WI38 (cell line): ENCODE measurements around the gene USP34.

ENCODE experiments used
- H3K4me3 ChIP-seq: 2 replicates; pipeline ENCODE4 v1.5.1; 2011; ENCODE audit warnings: low read depth, mild to moderate bottlenecking, control low read depth, low read length
- CTCF ChIP-seq: IDR thresholded peaks from 2 replicates; pipeline ENCODE4 v1.5.1; 2012; ENCODE audit warnings: low read depth, mild to moderate bottlenecking, control low read depth, low read length

Gene USP34

GRCh38 chr2:61363580-61363979 is 107.3 kb downstream of the USP34 start:
- no peak overlapping the region for H3K4me3 ChIP-seq
- TF ChIP-seq CTCF, result no peak

- no peak for TF ChIP-seq CTCF
- no peak overlapping the region for H3K4me3 ChIP-seq
Measured at GRCh38 chr2:61362873-61363272, 108.0 kb downstream of the USP34 start.

GRCh38 chr2:61361068-61361467 is 109.8 kb downstream of the USP34 start:
- TF ChIP-seq CTCF, result no peak
- no peak overlapping the region for H3K4me3 ChIP-seq

GRCh38 chr2:61359058-61359457 is 111.8 kb downstream of the USP34 start:
- TF ChIP-seq CTCF, result no peak
- H3K4me3 ChIP-seq, result no peak overlapping the region

- TF ChIP-seq CTCF, result no peak
- no peak overlapping the region for H3K4me3 ChIP-seq
Measured at GRCh38 chr2:61357681-61358080, 113.2 kb downstream of the USP34 start.

GRCh38 chr2:61356958-61357350 is 113.9 kb downstream of the USP34 start:
- no peak overlapping the region for H3K4me3 ChIP-seq
- no peak for TF ChIP-seq CTCF

GRCh38 chr2:61356261-61356957 is 114.5 kb downstream of the USP34 start:
- H3K4me3 ChIP-seq, result no peak overlapping the region
- no peak for TF ChIP-seq CTCF
